MG63 (cell line): ENCODE data around the gene OR2A1. TPM values are rescaled to one million over a fixed set of nuclear protein-coding genes. Genes with fewer than 3 reads are reported as not detected.

ENCODE experiments used
- total RNA-seq: library from RNA; depleted of rRNA; stranded (reverse); fragments of >200 nt; shearing (Covaris generic); gene quantifications from 2 replicates; pipeline ENCODE4 v1.2.3, GENCODE V29; 2014; ENCODE audit warnings: low replicate concordance; rRNA removed

Gene OR2A1
- total RNA-seq, 1 experiment from 2014 or later, result not detected

Other genes starting within 250 kb of the OR2A1 start
- gene OR2A25, start 242.6 kb upstream of the OR2A1 start, total RNA-seq, result not detected in 2 replicates
- gene OR2A12, start 226.1 kb upstream of the OR2A1 start, total RNA-seq, result not detected in 2 replicates
- gene OR2A2, start 202.8 kb upstream of the OR2A1 start, total RNA-seq, result not detected in 2 replicates
- not detected in 2 replicates for gene OR2A14, start 189.2 kb upstream of the OR2A1 start, total RNA-seq
- 0.57 and 2.1 TPM in 2 replicates for gene CTAGE4, start 129.0 kb upstream of the OR2A1 start, total RNA-seq
- gene ARHGEF35, start 116.6 kb upstream of the OR2A1 start, total RNA-seq, result 0.76 TPM in 2 replicates
- gene OR2A42, start 72.8 kb upstream of the OR2A1 start, total RNA-seq, result not detected in 2 replicates
- gene OR2A7, start 47.6 kb upstream of the OR2A1 start, total RNA-seq, result 0.79 TPM in 1 of 2 replicates, not detected in the other
- 0.57 TPM in 1 of 2 replicates, not detected in the other for gene CTAGE8, start 43.1 kb upstream of the OR2A1 start, total RNA-seq
- 2.0 and 2.7 TPM in 2 replicates for gene ARHGEF5, start 43.0 kb downstream of the OR2A1 start, total RNA-seq
- gene NOBOX, start 91.3 kb downstream of the OR2A1 start, total RNA-seq, result not detected in 2 replicates